NK-92 treated with Interleukin-12 subunit alpha and Interleukin-12 subunit beta, amount 100 ng/mL, for 24 hours (cell line): ENCODE results near the gene SLC4A7.

ENCODE experiments used
- DNase-seq: peaks from one replicate; lab custom pipeline; 2025; lab: John Stamatoyannopoulos, UW

SLC4A7 gene

GRCh38 chr3:27325419-27325818 lies 158.8 kb downstream of the SLC4A7 start:
- no peak for DNase-seq

GRCh38 chr3:27324686-27325085 lies 159.5 kb downstream of the SLC4A7 start:
- DNase-seq: no peak

- no peak for DNase-seq
These were observed 161.1 kb downstream of the SLC4A7 start for GRCh38 chr3:27323087-27323570.
